Umbilical cord (tissue), 2 donors: ENCODE measurements around the gene FAM200C. TPM values are rescaled to one million over a fixed set of nuclear protein-coding genes. Genes with fewer than 3 reads are reported as not detected.

Experiments
- DNase-seq: peaks from one replicate; pipeline ENCODE4 v3.0.0-alpha.2; 2015; ENCODE audit warnings: low spot score
- total RNA-seq: library from RNA; depleted of rRNA; stranded (reverse); fragments of >200 nt; gene quantifications from one replicate; pipeline ENCODE4 v1.2.3, GENCODE V29; 2014; ENCODE audit warnings: low replicate concordance; ENCODE audit not compliant: insufficient read depth

Gene FAM200C
- total RNA-seq, 1 donor from 2014 or later, result 14.7 TPM

DNA sequence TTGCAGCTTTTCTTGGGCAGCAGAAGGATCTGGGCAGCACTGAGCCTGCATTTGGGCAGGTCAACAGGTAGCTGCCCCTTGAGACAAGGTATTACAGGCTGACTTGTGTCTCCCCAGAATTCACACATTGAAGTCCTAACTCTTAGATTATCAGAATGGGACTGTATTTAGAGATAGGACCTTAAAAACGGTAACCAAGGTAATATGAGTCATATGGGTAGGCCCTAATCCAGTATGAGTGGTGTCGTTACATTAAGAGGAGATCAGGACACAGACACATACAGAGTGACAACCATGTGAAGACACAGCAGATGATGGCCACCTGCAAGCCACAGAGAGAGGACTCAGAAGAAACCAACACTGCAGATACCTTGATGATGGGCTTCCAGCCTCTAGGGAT is 32.6 kb downstream of the FAM200C start:
- no peak for DNase-seq

DNA sequence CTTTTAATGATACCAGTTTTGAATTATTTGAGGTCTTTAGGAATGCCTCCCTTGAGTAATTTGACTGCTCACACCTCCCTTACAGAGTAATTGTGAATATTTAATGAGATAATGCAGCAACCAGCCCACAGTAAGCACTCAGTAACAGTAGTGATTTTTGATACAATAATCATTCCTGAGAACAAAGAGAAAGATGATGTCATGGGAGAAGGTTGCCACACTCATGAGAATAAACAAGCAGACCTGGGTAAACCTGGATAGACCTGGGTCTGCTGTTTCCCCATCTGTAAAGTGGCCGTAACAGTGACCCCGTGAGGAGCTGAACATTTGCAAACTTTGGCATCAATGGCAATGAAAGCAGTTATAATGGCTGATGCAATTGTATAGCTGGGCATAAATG is 33.6 kb downstream of the FAM200C start:
- DNase-seq, result no peak

DNA sequence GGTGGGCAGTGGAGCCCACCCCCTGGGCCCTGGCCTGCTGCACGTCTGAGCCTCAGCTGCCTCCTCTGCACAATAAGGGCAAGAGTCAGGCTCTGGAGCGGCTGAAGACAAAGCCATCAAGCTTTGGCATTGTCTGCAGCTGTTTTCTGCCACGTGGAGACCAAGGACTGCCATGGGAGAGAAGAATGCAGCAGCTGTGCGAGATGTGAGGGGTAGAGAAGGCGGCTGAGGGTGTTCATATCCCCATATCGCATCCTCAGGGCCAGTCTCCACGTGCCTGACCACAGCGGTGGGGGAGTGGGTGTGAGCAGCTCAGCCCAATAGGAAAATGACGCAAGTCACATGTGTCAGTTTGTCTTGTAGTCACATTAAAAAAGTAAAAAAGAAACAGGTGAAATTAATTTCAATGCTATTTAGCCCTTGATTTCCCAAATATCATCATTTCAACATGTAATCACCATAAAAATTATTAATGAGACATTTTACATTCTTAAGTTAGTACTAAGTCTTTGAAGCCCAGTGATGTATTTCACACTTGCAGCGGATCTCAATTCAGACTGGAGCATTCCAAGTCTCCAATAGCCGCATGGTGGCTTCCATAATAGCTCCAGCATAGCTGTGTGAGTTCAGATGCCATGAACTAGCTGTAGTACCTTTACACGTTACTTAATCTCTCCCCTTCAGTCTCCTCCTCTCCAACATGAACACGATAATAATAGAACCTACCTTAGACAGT is 36.0 kb downstream of the FAM200C start:
- DNase-seq, result no peak

DNA sequence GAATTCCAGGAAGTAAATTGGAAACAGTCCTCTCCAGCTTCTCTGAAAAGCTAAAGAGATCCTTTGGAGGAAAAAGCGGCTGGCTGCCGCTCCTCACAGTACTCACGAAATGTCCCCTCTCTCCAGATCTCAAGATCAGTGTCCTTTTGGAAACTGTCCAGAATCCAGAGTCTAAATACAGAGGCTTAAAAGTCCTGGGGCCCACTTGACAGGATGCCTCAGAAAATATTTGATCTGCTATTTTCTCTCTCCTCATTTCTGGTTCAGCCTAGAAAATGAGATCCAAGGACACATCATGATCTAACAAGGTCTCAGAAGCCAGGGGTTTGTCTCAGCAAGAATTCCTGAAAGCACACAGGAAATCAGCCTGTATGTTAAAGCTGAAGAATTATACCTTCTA is 36.6 kb downstream of the FAM200C start:
- peak; percentile 80 for DNase-seq

DNA sequence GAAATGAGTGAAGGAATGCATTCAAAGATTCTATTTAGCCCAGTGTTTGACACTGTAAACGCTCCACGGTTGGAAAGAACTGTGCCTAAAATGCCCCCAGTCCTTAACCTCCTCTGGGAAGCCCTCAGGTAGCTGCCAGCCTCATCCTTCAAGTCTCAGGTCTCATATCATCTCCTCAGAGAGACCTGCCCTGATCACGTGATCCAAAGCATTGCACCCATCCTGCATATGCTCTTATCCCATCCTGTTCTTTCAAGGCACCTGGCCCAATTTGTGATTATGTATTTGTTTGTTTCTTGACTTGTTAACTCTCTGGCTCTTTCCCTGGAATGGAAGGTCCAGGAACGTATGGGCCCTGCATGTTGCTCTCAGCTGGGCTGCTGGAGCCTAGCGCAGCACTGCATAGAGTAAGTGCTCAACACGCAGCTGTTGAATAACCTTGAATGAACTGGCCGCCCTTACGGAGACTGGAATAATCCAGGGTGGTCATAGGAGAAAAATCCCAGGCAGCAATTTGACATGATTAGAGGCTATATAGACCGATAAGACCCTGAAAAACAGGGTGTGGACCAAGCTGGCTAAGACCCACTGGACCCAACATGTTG is 38.1 kb downstream of the FAM200C start:
- DNase-seq, result no peak

DNA sequence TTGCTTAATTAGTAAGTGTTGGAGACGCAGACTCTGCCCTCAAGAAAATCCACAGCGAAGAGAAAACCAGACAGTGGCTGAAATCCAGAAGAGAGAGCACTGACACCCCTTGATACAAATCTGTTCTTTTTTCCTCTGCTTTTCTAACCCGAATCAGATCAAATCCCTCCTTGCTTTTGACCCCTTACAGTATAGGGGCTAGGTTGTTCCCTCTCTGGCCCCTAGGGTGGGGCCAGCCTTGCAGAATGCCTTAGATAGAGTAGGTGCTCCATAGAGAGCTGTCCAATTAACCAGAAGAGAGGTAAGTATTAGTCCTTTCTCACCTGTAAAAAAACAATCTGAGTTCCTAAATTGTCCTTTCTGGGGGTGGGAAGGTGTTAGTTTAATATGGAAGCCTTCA is 39.5 kb downstream of the FAM200C start:
- no peak for DNase-seq

DNA sequence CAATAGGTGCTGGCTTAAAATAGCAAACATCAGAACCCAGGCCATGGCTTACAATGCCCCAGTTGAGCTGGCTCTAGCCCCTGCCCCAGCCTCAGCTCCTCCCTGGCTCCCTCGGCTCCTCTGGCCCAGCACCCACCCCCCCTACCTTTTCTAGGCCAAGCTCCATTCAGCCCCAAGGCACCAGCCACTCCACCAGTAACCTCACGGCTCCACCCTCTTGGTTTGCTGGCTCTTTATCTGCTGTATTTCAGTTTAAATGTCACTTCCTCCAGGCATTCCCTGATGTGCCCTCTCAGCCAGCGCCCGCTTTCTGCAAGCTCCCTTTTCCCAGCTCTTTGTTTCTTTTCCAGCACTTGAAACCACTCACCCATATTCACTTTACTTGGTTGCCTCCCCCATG is 40.0 kb downstream of the FAM200C start:
- peak; percentile 71 for DNase-seq

DNA sequence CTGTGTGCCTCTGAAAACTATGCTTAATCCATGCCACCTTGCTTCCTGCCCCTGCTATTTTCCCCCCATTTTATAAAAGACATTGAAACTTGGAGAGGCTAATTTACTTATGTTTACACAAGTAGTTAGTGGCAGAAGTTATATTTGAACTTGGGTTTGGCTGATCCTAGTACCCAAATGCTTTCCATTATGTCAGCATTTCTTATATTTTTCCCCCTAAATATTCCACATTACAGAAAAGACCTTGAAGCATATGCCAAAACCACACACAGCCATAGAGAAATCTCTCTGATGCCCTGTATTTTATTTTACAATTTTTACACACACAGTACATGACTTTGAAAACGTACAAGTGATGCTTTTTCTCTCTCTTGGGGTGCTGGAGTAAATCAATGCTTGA is 40.6 kb downstream of the FAM200C start:
- no peak for DNase-seq

DNA sequence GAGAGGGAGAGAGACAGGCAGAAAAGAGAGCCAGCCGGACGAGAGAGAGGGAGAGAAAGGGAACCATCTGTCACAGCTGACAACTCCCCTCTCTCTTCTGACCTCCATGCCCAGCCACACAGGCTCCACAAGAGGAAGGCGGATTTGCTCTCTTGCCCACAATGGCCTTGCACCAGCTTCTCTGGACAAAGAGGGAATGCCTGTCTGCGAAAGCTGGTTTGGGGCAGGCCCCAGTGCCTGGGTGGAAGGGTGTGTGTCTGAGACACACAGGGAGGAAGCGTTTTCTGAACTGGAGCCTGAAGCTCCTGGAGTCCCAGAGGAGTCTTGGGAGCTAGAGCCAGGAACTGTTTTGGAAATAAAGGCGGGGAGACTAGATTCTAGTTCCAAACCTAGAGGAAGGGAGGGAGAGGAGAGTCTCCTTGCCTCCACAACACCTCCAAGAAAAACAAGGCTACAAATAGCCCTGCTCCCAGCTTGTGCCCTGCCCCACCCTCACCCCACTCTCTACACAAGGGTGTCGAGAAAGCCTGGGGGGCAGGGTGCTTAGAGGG is 41.9 kb downstream of the FAM200C start:
- DNase-seq, result peak; percentile 51

DNA sequence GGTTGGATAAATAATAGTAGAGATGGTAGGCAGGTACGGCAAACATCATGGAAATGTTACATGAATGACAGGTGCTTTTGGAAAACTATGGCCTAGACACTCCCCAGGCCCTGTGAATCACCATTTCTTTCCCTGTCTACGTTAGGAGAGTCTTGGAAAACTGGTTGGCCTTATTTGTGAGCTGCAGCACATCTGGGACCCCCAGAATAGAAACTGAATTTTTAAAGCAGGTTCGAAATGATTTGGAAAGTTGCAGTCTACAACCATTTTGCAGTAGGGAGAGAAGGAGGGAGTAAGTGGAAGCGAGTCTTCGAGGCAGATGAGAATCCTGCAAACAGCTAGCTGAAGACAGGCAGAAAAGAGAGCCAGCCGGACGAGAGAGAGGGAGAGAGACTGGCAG is 42.5 kb downstream of the FAM200C start:
- DNase-seq, result no peak

DNA sequence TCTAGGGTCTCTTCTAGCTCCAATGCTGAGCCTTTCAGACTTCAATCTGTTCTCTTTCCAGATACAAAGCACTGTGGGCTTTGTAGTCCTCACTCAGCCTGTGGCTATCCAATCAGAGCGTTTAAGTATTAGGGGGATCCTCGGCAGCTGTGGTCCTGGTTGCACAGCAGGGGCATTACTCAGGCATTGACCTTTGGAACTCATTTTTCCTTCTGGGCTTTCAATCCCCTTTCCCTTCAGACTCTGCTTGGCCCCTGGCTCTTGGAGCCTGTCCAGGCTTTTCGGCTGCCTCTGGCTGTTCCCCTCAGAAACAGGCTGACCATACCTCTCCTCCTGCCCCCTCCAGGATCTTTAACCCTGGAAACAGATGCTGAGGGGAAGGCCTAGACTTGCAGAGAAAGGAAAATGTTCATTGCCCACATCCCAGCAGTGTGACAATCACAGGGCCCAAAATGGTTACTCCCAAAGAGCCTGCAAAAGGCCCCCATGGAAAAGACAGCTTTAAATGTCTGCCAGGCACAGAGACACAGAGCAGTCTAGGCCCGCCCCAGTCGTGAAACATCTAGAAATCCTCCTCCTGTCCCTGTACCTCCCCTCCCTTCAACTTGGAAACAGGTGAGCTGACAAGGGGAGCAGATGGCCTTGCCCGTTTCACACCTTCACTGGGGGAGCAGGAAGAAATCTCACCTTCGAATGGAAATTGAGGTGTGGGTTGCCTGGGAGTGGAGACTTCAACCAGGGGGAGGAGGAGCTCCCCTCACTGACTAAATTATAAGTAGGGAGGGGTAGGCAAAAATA is 43.1 kb downstream of the FAM200C start:
- peak; percentile 40 for DNase-seq

DNA sequence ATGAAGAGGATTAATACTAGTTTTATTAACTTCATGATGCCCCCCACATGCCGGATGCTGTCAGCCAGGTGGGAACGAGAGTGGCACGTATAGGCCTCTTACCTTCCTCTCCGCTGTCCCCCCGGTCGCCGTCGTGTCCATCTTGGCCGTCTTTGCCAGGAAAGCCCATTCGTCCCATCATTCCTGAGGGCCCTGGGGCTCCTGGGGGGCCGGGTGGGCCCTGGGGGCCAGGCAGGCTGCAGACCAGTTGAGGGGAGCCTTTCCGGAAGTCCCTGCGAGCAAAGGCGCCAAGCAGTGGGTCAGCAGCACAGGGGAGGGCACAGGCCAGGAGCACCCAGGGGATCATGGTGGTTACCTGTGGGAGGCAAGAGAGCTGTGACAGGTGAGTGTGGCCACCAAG is 45.2 kb downstream of the FAM200C start:
- no peak for DNase-seq

DNA sequence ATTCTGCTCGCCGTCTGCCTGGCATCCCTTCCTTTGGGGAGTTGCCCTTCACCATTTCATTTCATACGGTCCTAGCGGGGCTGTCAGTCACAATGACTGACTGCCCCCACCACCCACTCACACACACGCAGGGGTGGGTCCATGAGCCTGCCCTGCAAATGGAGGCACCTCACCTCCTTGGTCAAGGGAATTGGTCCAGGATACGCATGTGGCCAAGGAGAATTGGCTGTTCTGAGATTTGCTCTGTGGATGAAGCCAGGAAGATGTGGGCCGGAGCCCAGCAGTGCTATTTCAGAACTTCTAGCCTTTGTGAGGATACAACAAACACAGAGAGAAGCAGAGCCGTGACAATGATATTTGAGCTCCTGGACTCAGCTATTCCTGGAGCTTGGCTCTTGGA is 46.5 kb downstream of the FAM200C start:
- DNase-seq, result no peak

DNA sequence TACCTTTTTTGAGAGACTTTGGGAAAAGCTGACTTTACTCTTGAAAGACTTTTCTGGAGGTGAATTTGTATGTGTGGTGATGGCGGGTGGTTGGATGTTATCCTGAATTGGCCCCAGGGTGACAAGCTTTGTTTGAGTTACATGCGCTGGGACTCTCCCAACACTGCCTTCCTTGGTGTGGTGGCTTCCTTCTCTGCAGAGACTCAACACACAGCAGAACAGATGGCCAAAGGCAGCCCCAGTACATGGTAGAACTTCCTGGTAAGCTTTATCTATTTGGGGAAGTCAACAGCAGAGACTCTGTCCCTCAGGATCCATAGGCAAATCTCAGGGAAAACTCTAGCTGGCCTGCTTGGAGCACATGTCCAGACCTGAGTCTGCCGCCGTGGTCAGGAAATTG is 47.5 kb downstream of the FAM200C start:
- no peak for DNase-seq

DNA sequence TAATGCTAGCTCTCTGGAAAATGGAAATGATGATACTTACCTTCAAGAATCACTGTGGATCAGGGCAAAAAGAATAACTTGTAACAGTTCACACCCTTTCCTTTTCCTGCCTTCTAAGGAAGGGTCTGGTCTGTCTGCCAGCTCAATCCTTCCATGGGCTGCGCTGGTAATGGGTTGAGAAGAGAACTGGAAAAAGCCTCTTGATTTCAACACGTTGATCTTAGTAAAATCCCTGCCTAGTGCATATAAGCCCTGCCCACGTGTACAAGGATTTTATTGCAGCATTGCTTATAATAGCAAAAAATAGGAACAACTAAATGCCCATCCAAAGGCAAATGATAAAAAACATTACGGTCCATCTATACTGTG is 49.9 kb downstream of the FAM200C start:
- DNase-seq, result peak; percentile 85

DNA sequence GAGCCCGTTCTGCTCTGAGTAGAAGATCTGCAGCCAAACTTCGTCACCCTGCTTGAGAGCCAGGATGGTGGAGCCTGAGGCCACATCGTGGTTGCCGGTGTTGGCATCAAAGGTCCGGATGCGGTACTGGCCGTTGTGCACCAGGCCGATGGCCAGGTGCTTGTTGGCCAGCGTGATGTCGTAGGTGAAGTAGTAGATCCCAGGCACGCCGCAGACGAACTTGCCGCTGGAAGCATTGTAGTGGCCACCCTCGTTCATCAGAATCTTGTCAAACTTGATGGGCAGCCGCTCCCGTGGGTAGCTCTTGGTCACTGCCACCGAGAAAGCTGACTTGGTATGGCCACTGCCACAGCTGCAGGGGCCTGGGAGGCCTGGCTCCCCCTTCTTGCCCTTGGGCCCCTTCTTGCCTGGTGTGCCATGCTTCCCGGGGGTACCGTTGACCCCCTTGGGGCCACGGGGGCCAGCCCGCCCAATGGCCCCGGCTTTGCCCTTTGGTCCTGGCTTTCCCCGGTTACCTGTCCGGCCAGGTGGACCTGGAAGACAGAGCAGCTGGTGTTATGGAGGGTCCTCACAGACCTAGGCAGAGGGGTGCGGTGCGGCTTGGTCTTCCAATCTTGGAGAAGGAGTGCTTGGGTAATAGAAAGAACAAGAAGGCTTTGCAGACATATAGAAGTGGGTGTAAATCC is 50.5 kb downstream of the FAM200C start:
- DNase-seq, result no peak

DNA sequence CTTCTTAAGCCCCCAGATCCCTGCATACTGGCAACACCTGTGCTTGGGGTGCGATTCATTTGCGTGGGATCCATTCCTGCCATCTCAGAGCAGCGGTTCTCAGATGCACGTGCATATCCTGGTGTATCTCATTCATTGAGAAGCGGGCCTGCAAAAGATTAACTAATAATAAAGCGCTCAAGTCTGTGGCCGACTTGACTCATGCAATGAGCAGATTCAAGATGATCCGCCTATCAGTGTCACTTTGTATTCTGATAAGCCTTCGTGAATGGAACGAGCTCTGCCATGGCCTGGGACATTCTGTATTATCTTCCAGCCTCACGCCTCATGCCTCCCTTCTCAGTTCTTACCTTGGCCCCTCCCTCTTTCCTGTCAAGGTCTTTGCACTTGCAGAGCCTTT is 51.8 kb downstream of the FAM200C start:
- no peak for DNase-seq

DNA sequence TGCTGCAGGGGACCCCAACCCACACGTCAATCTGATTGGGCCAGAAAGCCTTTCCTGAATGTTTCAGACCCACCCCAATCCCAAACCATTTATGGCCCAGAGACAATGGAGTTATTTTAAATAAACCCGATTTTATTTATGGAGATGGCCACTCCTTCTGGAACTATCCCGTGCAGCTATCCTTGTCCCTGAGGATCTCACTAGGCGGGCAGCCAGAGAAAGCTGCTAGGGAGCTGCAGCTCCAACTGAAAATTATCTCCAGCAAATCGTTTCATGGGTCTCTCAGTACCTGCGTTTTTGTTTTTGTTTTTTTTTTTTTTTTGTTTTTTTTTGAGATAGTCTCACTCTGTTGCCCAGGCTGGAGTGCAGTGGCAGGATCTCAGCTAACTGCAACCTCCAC is 52.4 kb downstream of the FAM200C start:
- no peak for DNase-seq
